Mucosa of stomach (tissue), 1 donor: Measurements from ENCODE around the gene SIPA1L3.
A peak's percentile ranks its signal among the peaks of the same experiment; 100 is the strongest.

Experiments
- H3K27me3 ChIP-seq: one replicate; pipeline ENCODE4 v1.7.0; 2013; ENCODE audit warnings: mild to moderate bottlenecking, low read length; ENCODE audit not compliant: control insufficient read depth, insufficient read depth
- H3K36me3 ChIP-seq: one replicate; pipeline ENCODE4 v1.7.0; 2013; ENCODE audit warnings: low read length; ENCODE audit not compliant: control insufficient read depth, insufficient read depth
- H3K4me1 ChIP-seq: one replicate; pipeline ENCODE4 v1.7.0; 2013; ENCODE audit warnings: mild to moderate bottlenecking, low read length; ENCODE audit not compliant: control insufficient read depth, insufficient read depth
- H3K4me3 ChIP-seq: one replicate; pipeline ENCODE4 v1.7.0; 2013; ENCODE audit warnings: low read length
- H3K9ac ChIP-seq: one replicate; pipeline ENCODE4 v1.7.0; 2013; ENCODE audit warnings: mild to moderate bottlenecking, low read length, moderate library complexity
- H3K9me3 ChIP-seq: one replicate; pipeline ENCODE4 v1.7.0; 2013; ENCODE audit warnings: mild to moderate bottlenecking, low read length, moderate library complexity; ENCODE audit not compliant: control insufficient read depth
- donor health status: Pancreatic carcinoma.

The SIPA1L3 gene

GRCh38 chr19:38201731-38202130, 294.7 kb downstream of the SIPA1L3 start:
- Histone ChIP-seq H3K4me1 (peaks cover 6% of the 10 kb centered on the region), H3K9me3 (no peaks in the 10 kb centered on the region), H3K27me3 (no peaks in the 10 kb centered on the region), H3K9ac (no peak overlapping the region), H3K4me3 (no peak overlapping the region), H3K36me3 (no peaks in the 10 kb centered on the region)

- Histone ChIP-seq H3K4me1 (peaks cover 6% of the 10 kb centered on the region), H3K9ac (no peak overlapping the region), H3K9me3 (no peaks in the 10 kb centered on the region), H3K36me3 (no peaks in the 10 kb centered on the region), H3K4me3 (no peak overlapping the region), H3K27me3 (no peaks in the 10 kb centered on the region)
Observed at GRCh38 chr19:38202504-38202903, 295.5 kb downstream of the SIPA1L3 start.

- H3K4me1 ChIP-seq: peaks cover 6% of the 10 kb centered on the region
- no peak overlapping the region for H3K4me3 ChIP-seq
- H3K27me3 ChIP-seq: no peaks in the 10 kb centered on the region
- no peaks in the 10 kb centered on the region for H3K9me3 ChIP-seq
- H3K9ac ChIP-seq: no peak overlapping the region
- H3K36me3 ChIP-seq: no peaks in the 10 kb centered on the region
Observed at GRCh38 chr19:38203197-38203596, 296.2 kb downstream of the SIPA1L3 start.

DNA sequence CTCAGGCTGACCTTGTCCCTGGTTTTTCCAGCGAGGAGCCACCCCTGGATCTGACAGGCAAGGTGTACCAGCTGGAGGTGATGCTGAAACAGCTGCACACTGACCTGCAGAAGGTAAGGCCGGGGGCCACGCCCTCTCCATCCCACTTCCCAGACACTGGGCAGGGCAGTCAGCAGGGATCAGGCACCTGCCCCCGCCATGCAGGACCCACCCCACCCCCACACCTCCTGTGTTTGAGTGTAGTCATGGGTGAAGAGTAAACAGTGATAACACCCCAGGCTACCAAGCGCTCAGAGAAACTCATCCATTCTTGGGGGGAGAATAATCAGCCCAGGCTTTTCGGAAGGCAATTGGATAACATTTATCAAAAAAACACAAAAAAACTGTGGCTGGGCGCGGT, 297.1 kb downstream of the SIPA1L3 start:
- Histone ChIP-seq H3K27me3 (peaks cover 2% of the 10 kb centered on the region), H3K4me1 (peaks cover 6% of the 10 kb centered on the region), H3K9ac (no peak overlapping the region), H3K36me3 (no peaks in the 10 kb centered on the region), H3K9me3 (peaks cover 3% of the 10 kb centered on the region), H3K4me3 (no peak overlapping the region)

DNA sequence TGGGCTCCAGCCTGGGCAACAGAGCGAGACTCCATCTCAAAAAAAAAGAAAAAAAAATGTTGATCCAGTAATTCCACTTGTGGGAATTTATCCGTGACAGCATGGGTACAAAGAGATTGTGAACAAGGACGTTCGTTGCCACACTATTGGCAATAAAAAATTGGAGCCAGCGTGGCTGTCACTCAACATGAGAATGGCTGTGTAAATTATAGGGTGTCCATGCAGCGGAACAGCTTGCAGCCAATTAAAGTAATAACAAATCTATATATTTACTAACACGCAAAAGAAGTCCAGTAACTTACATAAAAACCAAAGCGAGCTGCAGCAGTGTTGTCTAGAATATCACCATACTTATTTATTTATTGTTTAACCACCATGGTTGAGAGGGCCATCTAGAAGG, 297.7 kb downstream of the SIPA1L3 start:
- H3K27me3 ChIP-seq: peaks cover 8% of the 10 kb centered on the region
- H3K36me3 ChIP-seq: no peaks in the 10 kb centered on the region
- peaks cover 3% of the 10 kb centered on the region for H3K9me3 ChIP-seq
- H3K4me3 ChIP-seq: no peak overlapping the region
- H3K9ac ChIP-seq: no peak overlapping the region
- H3K4me1 ChIP-seq: peaks cover 8% of the 10 kb centered on the region

- H3K36me3 ChIP-seq: no peaks in the 10 kb centered on the region
- peaks cover 3% of the 10 kb centered on the region for H3K9me3 ChIP-seq
- peaks cover 17% of the 10 kb centered on the region for H3K4me1 ChIP-seq
- H3K4me3 ChIP-seq: no peak overlapping the region
- H3K9ac ChIP-seq: no peak overlapping the region
- peaks cover 23% of the 10 kb centered on the region for H3K27me3 ChIP-seq
Observed at GRCh38 chr19:38206006-38206745, 299.2 kb downstream of the SIPA1L3 start.

DNA sequence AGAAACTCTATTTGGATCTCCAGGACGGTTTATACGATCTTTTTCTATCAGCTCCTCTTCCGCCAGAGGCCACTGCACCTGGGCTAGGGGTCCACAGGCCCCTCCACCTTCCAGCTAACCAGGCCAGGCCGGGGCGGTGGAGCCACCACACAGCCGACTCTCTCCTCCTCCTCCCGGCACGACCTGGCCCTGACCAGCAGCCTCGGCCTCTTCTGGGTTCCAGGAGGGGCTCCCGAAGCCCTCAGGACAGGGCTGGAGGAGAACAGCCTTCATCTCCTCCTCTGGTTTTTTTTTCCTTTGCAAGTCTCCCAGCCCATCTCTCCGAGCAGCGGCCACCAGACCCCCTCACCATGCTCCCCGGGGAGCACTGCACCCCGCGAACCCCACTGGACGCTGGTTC, 299.9 kb downstream of the SIPA1L3 start:
- no peak overlapping the region for H3K9ac ChIP-seq
- H3K4me3 ChIP-seq: no peak overlapping the region
- H3K36me3 ChIP-seq: no peaks in the 10 kb centered on the region
- H3K27me3 ChIP-seq: peaks cover 25% of the 10 kb centered on the region
- peaks cover 20% of the 10 kb centered on the region for H3K4me1 ChIP-seq
- peaks cover 3% of the 10 kb centered on the region for H3K9me3 ChIP-seq

GRCh38 chr19:38207543-38207942, 300.5 kb downstream of the SIPA1L3 start:
- Histone ChIP-seq H3K27me3 (peaks cover 25% of the 10 kb centered on the region), H3K4me3 (no peak overlapping the region), H3K36me3 (no peaks in the 10 kb centered on the region), H3K9me3 (peaks cover 3% of the 10 kb centered on the region), H3K9ac (no peak overlapping the region), H3K4me1 (peaks cover 20% of the 10 kb centered on the region)

DNA sequence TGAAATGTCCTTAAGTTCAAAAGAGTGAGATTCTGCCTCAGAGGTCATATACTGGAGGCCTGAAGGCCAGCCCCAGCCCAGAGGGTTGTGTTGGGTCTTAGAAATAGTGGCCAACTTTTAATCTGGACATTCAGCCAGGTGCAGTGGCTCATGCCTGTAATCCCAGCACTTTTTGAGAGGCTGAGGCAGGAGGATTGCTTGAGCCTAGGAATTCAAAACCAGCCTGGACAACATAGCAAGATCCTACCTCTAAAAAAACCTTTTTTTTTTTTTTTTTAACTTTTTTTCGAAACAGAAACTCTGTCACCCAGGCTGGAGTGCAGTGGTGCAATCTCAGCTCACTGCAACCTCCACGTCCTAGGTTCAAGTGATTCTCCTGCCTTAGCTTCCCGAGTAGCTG, 301.6 kb downstream of the SIPA1L3 start:
- Histone ChIP-seq H3K4me3 (no peak overlapping the region), H3K9me3 (peaks cover 3% of the 10 kb centered on the region), H3K9ac (no peak overlapping the region), H3K36me3 (no peaks in the 10 kb centered on the region), H3K4me1 (peaks cover 15% of the 10 kb centered on the region), H3K27me3 (peaks cover 30% of the 10 kb centered on the region)

GRCh38 chr19:38209152-38209551, 302.1 kb downstream of the SIPA1L3 start:
- no peak overlapping the region for H3K4me3 ChIP-seq
- peaks cover 3% of the 10 kb centered on the region for H3K9me3 ChIP-seq
- peaks cover 36% of the 10 kb centered on the region for H3K27me3 ChIP-seq
- H3K9ac ChIP-seq: peak overlapping the region; percentile 37
- H3K4me1 ChIP-seq: peaks cover 13% of the 10 kb centered on the region
- no peaks in the 10 kb centered on the region for H3K36me3 ChIP-seq

DNA sequence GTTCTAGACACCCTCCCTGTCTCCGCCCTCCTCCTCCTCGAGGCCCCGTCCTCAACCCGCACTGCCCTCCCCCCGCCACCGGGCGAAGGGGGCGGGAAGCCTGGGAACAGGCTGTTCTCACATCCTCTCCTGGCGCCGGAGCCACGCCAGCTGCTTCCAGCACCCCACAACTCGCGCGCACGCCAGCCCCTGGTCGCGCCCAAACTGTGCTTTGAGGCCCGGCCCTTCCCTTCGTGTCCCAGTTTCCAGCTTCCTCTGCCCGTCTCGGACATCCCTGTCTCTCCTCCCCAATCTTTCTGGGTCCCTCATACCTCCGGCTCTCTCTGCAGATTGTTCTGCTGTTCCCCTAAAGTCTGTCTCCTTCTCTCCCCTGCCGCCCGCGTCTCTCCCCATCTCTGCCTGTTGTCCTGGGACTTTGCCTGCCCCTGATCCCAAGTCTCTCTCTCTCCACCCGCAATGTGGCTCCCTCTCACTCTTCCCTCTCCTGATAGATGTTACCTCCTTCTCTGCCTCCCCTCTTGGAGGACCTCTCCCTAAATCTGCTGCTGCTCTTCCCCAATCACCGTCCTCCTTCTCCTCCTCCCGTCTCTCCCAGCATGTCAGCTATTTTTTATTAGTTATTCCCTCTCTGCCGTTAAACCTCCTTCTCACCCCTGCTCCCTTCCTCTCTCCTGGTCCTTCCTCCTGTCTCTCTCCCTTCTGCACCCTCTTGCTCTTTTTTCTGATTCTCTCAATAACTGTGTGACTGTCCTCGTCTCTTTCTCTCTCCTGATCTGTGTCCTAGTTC, 302.9 kb downstream of the SIPA1L3 start:
- H3K4me3 ChIP-seq: no peak overlapping the region
- H3K9ac ChIP-seq: peak overlapping the region; percentile 37
- H3K4me1 ChIP-seq: peaks cover 13% of the 10 kb centered on the region

GRCh38 chr19:38210458-38210987, 303.5 kb downstream of the SIPA1L3 start:
- Histone ChIP-seq H3K27me3 (peaks cover 36% of the 10 kb centered on the region), H3K4me1 (peaks cover 13% of the 10 kb centered on the region), H3K9ac (peak overlapping the region; percentile 28), H3K4me3 (no peak overlapping the region), H3K9me3 (peaks cover 3% of the 10 kb centered on the region), H3K36me3 (no peaks in the 10 kb centered on the region)

More for the DNA sequence above, 302.9 kb downstream of the SIPA1L3 start:
- H3K9me3 ChIP-seq: peaks cover 3% of the 10 kb centered on the region
- peaks cover 36% of the 10 kb centered on the region for H3K27me3 ChIP-seq
- H3K36me3 ChIP-seq: no peaks in the 10 kb centered on the region
